Astrocyte (in vitro differentiated cells and primary cell): ENCODE data around the gene PDLIM5. TPM values are rescaled to one million over a fixed set of nuclear protein-coding genes. Genes with fewer than 3 reads are reported as not detected.

Experiments used
- DNase-seq: peaks from one replicate; pipeline ENCODE4 v3.0.0-alpha.2; 2010; ENCODE audit warnings: low read depth
- FAIRE-seq: peaks from 2 replicates; lab custom pipeline; 2011; peaks lifted over from hg19 to GRCh38; lab: Jason Lieb, UNC
- H2AFZ ChIP-seq: 2 replicates; pipeline ENCODE4 v1.6.0; 2012; ENCODE audit warnings: low read depth, low read length, inconsistent platforms
- H3K27ac ChIP-seq: 2 replicates; pipeline ENCODE4 v1.5.1; 2011; ENCODE audit warnings: low read depth, low read length, inconsistent platforms
- H3K27me3 ChIP-seq: 2 replicates; pipeline ENCODE4 v1.6.0; 2011; ENCODE audit warnings: low read length, inconsistent platforms; ENCODE audit not compliant: insufficient read depth
- H3K36me3 ChIP-seq: 2 replicates; pipeline ENCODE4 v1.5.1; 2011; ENCODE audit warnings: low read length, inconsistent platforms; ENCODE audit not compliant: insufficient read depth
- H3K4me1 ChIP-seq: 2 replicates; pipeline ENCODE4 v1.5.1; 2011; ENCODE audit warnings: low read length, inconsistent platforms; ENCODE audit not compliant: insufficient read depth
- H3K4me2 ChIP-seq: 2 replicates; pipeline ENCODE4 v1.6.0; 2012; ENCODE audit warnings: low read length, inconsistent platforms
- H3K4me3 ChIP-seq: 2 replicates; pipeline ENCODE4 v1.5.1; 2011; ENCODE audit warnings: low read depth, mild to moderate bottlenecking, low read length, inconsistent platforms; ENCODE audit not compliant: insufficient read depth
- H3K79me2 ChIP-seq: 2 replicates; pipeline ENCODE4 v1.6.0; 2012; ENCODE audit warnings: mild to moderate bottlenecking, low read length, inconsistent platforms; ENCODE audit not compliant: insufficient read depth
- H3K9ac ChIP-seq: 2 replicates; pipeline ENCODE4 v1.6.0; 2012; ENCODE audit warnings: mild to moderate bottlenecking, low read length, inconsistent platforms
- H3K9me3 ChIP-seq: 2 replicates; pipeline ENCODE4 v1.5.1; 2012; ENCODE audit warnings: low read depth, mild to moderate bottlenecking, low read length, inconsistent platforms; ENCODE audit not compliant: insufficient read depth
- H4K20me1 ChIP-seq: 2 replicates; pipeline ENCODE4 v1.6.0; 2012; ENCODE audit warnings: low read length, inconsistent platforms; ENCODE audit not compliant: insufficient read depth
- H3K27ac Mint-ChIP-seq: one replicate; pipeline ENCODE4 v1.8.0; 2021; ENCODE audit warnings: mild to moderate bottlenecking, mixed read lengths; ENCODE audit not compliant: unreplicated experiment
- H3K27me3 Mint-ChIP-seq: one replicate; pipeline ENCODE4 v1.8.0; 2021; ENCODE audit warnings: low read depth, mixed read lengths; ENCODE audit not compliant: unreplicated experiment
- H3K36me3 Mint-ChIP-seq: one replicate; pipeline ENCODE4 v1.8.0; 2021; ENCODE audit warnings: low read depth, mixed read lengths; ENCODE audit not compliant: unreplicated experiment
- H3K4me1 Mint-ChIP-seq: one replicate; pipeline ENCODE4 v1.8.0; 2021; ENCODE audit warnings: low read depth, mixed read lengths; ENCODE audit not compliant: unreplicated experiment
- H3K4me3 Mint-ChIP-seq: one replicate; pipeline ENCODE4 v1.8.0; 2021; ENCODE audit warnings: mild to moderate bottlenecking, moderate library complexity, mixed read lengths; ENCODE audit not compliant: unreplicated experiment
- H3K9me3 Mint-ChIP-seq: one replicate; pipeline ENCODE4 v1.8.0; 2021; ENCODE audit warnings: mild to moderate bottlenecking, mixed read lengths; ENCODE audit not compliant: unreplicated experiment
- CTCF ChIP-seq: IDR thresholded peaks from 2 replicates; pipeline ENCODE4 v1.5.1; 2011; ENCODE audit warnings: low read depth, mild to moderate bottlenecking, inconsistent platforms, low read length, moderate library complexity; ENCODE audit not compliant: insufficient read depth
- EZH2 ChIP-seq: IDR thresholded peaks from 2 replicates; pipeline ENCODE4 v1.6.1; 2012; ENCODE audit warnings: mild to moderate bottlenecking, low read length, inconsistent platforms; ENCODE audit not compliant: insufficient read depth
- total RNA-seq: library from RNA; stranded (reverse); gene quantifications from 2 replicates; pipeline ENCODE4 v1.2.1, GENCODE V29; 2021

Gene PDLIM5
- total RNA-seq, 1 donor from 2014 or later, result 181 TPM

GRCh38 chr4:94451051-94451694, 569 bp upstream of the PDLIM5 start:
- TF ChIP-seq CTCF, result no peak
- no peak for TF ChIP-seq EZH2
- Histone ChIP-seq H3K4me1 (peaks cover 14% of the 10 kb centered on the region), H3K4me2 (peak overlapping the region; percentile 96), H3K27me3 (no peaks in the 10 kb centered on the region), H3K36me3 (peaks cover 10% of the 10 kb centered on the region), H2AFZ (peak overlapping the region; percentile 80), H3K9ac (peak overlapping the region; percentile 97), H3K4me3 (peak overlapping the region; percentile 99), H4K20me1 (peaks cover 33% of the 10 kb centered on the region), H3K79me2 (peaks cover 48% of the 10 kb centered on the region), H3K27ac (peak overlapping the region; percentile 46), H3K9me3 (no peaks in the 10 kb centered on the region)
- H3K27me3 Mint-ChIP-seq, result no peaks in the 10 kb centered on the region
- H3K9me3 Mint-ChIP-seq, result no peaks in the 10 kb centered on the region
- H3K4me1 Mint-ChIP-seq, result peaks cover 18% of the 10 kb centered on the region
- peak overlapping the region; percentile 87 for H3K4me3 Mint-ChIP-seq
- peaks cover 2% of the 10 kb centered on the region for H3K36me3 Mint-ChIP-seq
- H3K27ac Mint-ChIP-seq, result no peak overlapping the region
- DNase-seq (no peak), FAIRE-seq (no peak)

- Histone ChIP-seq H3K4me1 (peaks cover 14% of the 10 kb centered on the region), H3K4me2 (peak overlapping the region; percentile 96), H3K9me3 (no peaks in the 10 kb centered on the region), H3K9ac (peak overlapping the region; percentile 97), H3K27me3 (no peaks in the 10 kb centered on the region), H3K36me3 (peaks cover 24% of the 10 kb centered on the region), H4K20me1 (peaks cover 40% of the 10 kb centered on the region), H3K79me2 (peaks cover 64% of the 10 kb centered on the region), H2AFZ (peak overlapping the region; percentile 57), H3K4me3 (peak overlapping the region; percentile 99), H3K27ac (peak overlapping the region; percentile 79)
- no peaks in the 10 kb centered on the region for H3K27me3 Mint-ChIP-seq
- peak; percentile 80 for FAIRE-seq
- no peaks in the 10 kb centered on the region for H3K9me3 Mint-ChIP-seq
- TF ChIP-seq EZH2 (no peak), CTCF (no peak)
- H3K4me1 Mint-ChIP-seq, result peaks cover 20% of the 10 kb centered on the region
- H3K36me3 Mint-ChIP-seq, result peaks cover 5% of the 10 kb centered on the region
- peak overlapping the region; percentile 91 for H3K4me3 Mint-ChIP-seq
- peak overlapping the region; percentile 84 for H3K27ac Mint-ChIP-seq
- DNase-seq, result peak; percentile 82
These were observed 982 bp downstream of the PDLIM5 start for GRCh38 chr4:94452476-94453371.
